H7 (cell line): ENCODE data around the gene SPON2. TPM values are rescaled to one million over a fixed set of nuclear protein-coding genes. Genes with fewer than 3 reads are reported as not detected.

Experiments
- DNase-seq: peaks from one replicate; pipeline ENCODE4 v3.0.0; 2012
- H3K27me3 ChIP-seq: 2 replicates; pipeline ENCODE4 v1.6.0; 2011; ENCODE audit warnings: mild to moderate bottlenecking, low read length; ENCODE audit not compliant: control insufficient read depth, insufficient read depth
- H3K36me3 ChIP-seq: replicated peaks from 2 replicates; pipeline ENCODE4 v1.5.1; 2011; ENCODE audit warnings: low read length; ENCODE audit not compliant: control insufficient read depth, insufficient read depth
- H3K4me3 ChIP-seq: 2 replicates; pipeline ENCODE4 v1.5.1; 2011; ENCODE audit warnings: low read depth, mild to moderate bottlenecking, control low read depth, low read length, moderate library complexity; ENCODE audit not compliant: insufficient read depth
- total RNA-seq: library from RNA; depleted of rRNA; stranded (reverse); fragments of >200 nt; shearing (Covaris generic); gene quantifications from 2 replicates; pipeline ENCODE4 v1.2.3, GENCODE V29; 2014

Gene SPON2
- total RNA-seq, 1 experiment from 2014 or later: 0.62 TPM

- Histone ChIP-seq H3K27me3 (peaks cover 25% of the 10 kb centered on the region), H3K4me3 (no peak overlapping the region), H3K36me3 (no peaks in the 10 kb centered on the region)
- no peak for DNase-seq
These were observed 7.3 kb downstream of the SPON2 start for GRCh38 chr4:1164956-1165545.

GRCh38 chr4:1164444-1164843 lies 7.9 kb downstream of the SPON2 start:
- H3K36me3 ChIP-seq: no peaks in the 10 kb centered on the region
- no peak for DNase-seq
- H3K4me3 ChIP-seq: no peak overlapping the region
- peaks cover 19% of the 10 kb centered on the region for H3K27me3 ChIP-seq

- Histone ChIP-seq H3K36me3 (no peaks in the 10 kb centered on the region), H3K27me3 (peaks cover 16% of the 10 kb centered on the region), H3K4me3 (no peak overlapping the region)
- DNase-seq: no peak
These were observed 8.3 kb downstream of the SPON2 start for GRCh38 chr4:1164040-1164439.

GRCh38 chr4:1160351-1160750 lies 12.0 kb downstream of the SPON2 start:
- H3K4me3 ChIP-seq: no peak overlapping the region
- H3K36me3 ChIP-seq: no peaks in the 10 kb centered on the region
- no peaks in the 10 kb centered on the region for H3K27me3 ChIP-seq
- no peak for DNase-seq

- no peak for DNase-seq
- Histone ChIP-seq H3K36me3 (no peaks in the 10 kb centered on the region), H3K4me3 (no peak overlapping the region), H3K27me3 (no peaks in the 10 kb centered on the region)
These were observed 16.3 kb downstream of the SPON2 start for GRCh38 chr4:1156069-1156468.

- H3K4me3 ChIP-seq: no peak overlapping the region
- H3K27me3 ChIP-seq: no peaks in the 10 kb centered on the region
- H3K36me3 ChIP-seq: no peaks in the 10 kb centered on the region
- DNase-seq: no peak
These were observed 17.1 kb downstream of the SPON2 start for GRCh38 chr4:1155314-1155713.

- no peak overlapping the region for H3K4me3 ChIP-seq
- H3K27me3 ChIP-seq: no peaks in the 10 kb centered on the region
- DNase-seq: no peak
- H3K36me3 ChIP-seq: no peaks in the 10 kb centered on the region
These were observed 17.7 kb downstream of the SPON2 start for GRCh38 chr4:1154523-1155182.

- Histone ChIP-seq H3K4me3 (no peak overlapping the region), H3K36me3 (no peaks in the 10 kb centered on the region), H3K27me3 (no peaks in the 10 kb centered on the region)
- no peak for DNase-seq
These were observed 18.3 kb downstream of the SPON2 start for GRCh38 chr4:1154126-1154522.

GRCh38 chr4:1153567-1154090 lies 18.8 kb downstream of the SPON2 start:
- Histone ChIP-seq H3K36me3 (no peaks in the 10 kb centered on the region), H3K27me3 (no peaks in the 10 kb centered on the region), H3K4me3 (no peak overlapping the region)
- DNase-seq: no peak

- DNase-seq: no peak
- Histone ChIP-seq H3K27me3 (no peaks in the 10 kb centered on the region), H3K36me3 (no peaks in the 10 kb centered on the region), H3K4me3 (no peak overlapping the region)
These were observed 20.1 kb downstream of the SPON2 start for GRCh38 chr4:1152290-1152689.

- Histone ChIP-seq H3K36me3 (no peaks in the 10 kb centered on the region), H3K4me3 (no peak overlapping the region), H3K27me3 (no peaks in the 10 kb centered on the region)
- no peak for DNase-seq
These were observed 20.8 kb downstream of the SPON2 start for GRCh38 chr4:1151541-1151940.

GRCh38 chr4:1150875-1151274 lies 21.5 kb downstream of the SPON2 start:
- Histone ChIP-seq H3K4me3 (no peak overlapping the region), H3K36me3 (no peaks in the 10 kb centered on the region), H3K27me3 (no peaks in the 10 kb centered on the region)
- no peak for DNase-seq

GRCh38 chr4:1139860-1140259 lies 32.5 kb downstream of the SPON2 start:
- Histone ChIP-seq H3K36me3 (no peaks in the 10 kb centered on the region), H3K27me3 (no peaks in the 10 kb centered on the region), H3K4me3 (no peak overlapping the region)
- no peak for DNase-seq

GRCh38 chr4:1137850-1138249 lies 34.5 kb downstream of the SPON2 start:
- no peak for DNase-seq
- H3K4me3 ChIP-seq: no peak overlapping the region
- no peaks in the 10 kb centered on the region for H3K36me3 ChIP-seq
- H3K27me3 ChIP-seq: no peaks in the 10 kb centered on the region

- Histone ChIP-seq H3K36me3 (no peaks in the 10 kb centered on the region), H3K27me3 (no peaks in the 10 kb centered on the region), H3K4me3 (no peak overlapping the region)
- no peak for DNase-seq
These were observed 35.2 kb downstream of the SPON2 start for GRCh38 chr4:1137063-1137776.
